HTR-8/SVneo (cell line): ENCODE results near the gene SPEG.

Experiments used
- DNase-seq: peaks from one replicate; pipeline ENCODE4 v3.0.0; 2011; ENCODE audit warnings: low spot score, mixed read lengths; ENCODE audit not compliant: insufficient read length
- FAIRE-seq: peaks from 2 replicates; lab custom pipeline; 2011; peaks lifted over from hg19 to GRCh38; lab: Jason Lieb, UNC

The SPEG gene

GRCh38 chr2:219422952-219423534 lies 11.6 kb upstream of the SPEG start:
- FAIRE-seq (no peak), DNase-seq (no peak)

- no peak for FAIRE-seq
Measured at GRCh38 chr2:219423652-219424377, 10.8 kb upstream of the SPEG start.

GRCh38 chr2:219425238-219426067 lies 9.2 kb upstream of the SPEG start:
- no peak for DNase-seq
- FAIRE-seq: no peak

More at GRCh38 chr2:219423652-219424377, 10.8 kb upstream of the SPEG start:
- DNase-seq: no peak

GRCh38 chr2:219426068-219426443 lies 8.6 kb upstream of the SPEG start:
- no peak for FAIRE-seq

GRCh38 chr2:219426534-219427136 lies 8.0 kb upstream of the SPEG start:
- FAIRE-seq: no peak
- DNase-seq: no peak

More at GRCh38 chr2:219426068-219426443, 8.6 kb upstream of the SPEG start:
- DNase-seq: no peak

GRCh38 chr2:219428469-219428868 lies 6.2 kb upstream of the SPEG start:
- FAIRE-seq: no peak
- DNase-seq: no peak

GRCh38 chr2:219429958-219430606 lies 4.6 kb upstream of the SPEG start:
- DNase-seq: no peak
- FAIRE-seq: no peak

GRCh38 chr2:219430633-219431615 lies 3.7 kb upstream of the SPEG start:
- DNase-seq (peak; percentile 60), FAIRE-seq (peak; percentile 28)

GRCh38 chr2:219433666-219434467 lies 776 bp upstream of the SPEG start:
- DNase-seq (no peak), FAIRE-seq (no peak)

GRCh38 chr2:219434468-219434717 lies 250 bp upstream of the SPEG start:
- FAIRE-seq: no peak

GRCh38 chr2:219435701-219436100 lies 1.1 kb downstream of the SPEG start:
- FAIRE-seq (no peak), DNase-seq (no peak)

More at GRCh38 chr2:219434468-219434717, 250 bp upstream of the SPEG start:
- DNase-seq: no peak

- FAIRE-seq (no peak), DNase-seq (no peak)
Measured at GRCh38 chr2:219436491-219436890, 1.8 kb downstream of the SPEG start.

GRCh38 chr2:219437141-219437540 lies 2.5 kb downstream of the SPEG start:
- FAIRE-seq: no peak
- no peak for DNase-seq

- FAIRE-seq (no peak), DNase-seq (no peak)
Measured at GRCh38 chr2:219437690-219438206, 3.1 kb downstream of the SPEG start.

GRCh38 chr2:219438453-219438852 lies 3.8 kb downstream of the SPEG start:
- peak; percentile 16 for FAIRE-seq
- no peak for DNase-seq

- no peak for FAIRE-seq
- no peak for DNase-seq
Measured at GRCh38 chr2:219439506-219439905, 4.9 kb downstream of the SPEG start.

- DNase-seq (no peak), FAIRE-seq (no peak)
Measured at GRCh38 chr2:219440388-219441256, 6.0 kb downstream of the SPEG start.
